Measurements from ENCODE around the gene NTF4.
"Not testable (repeated sequence)": the region's sequence is repeated elsewhere in the genome, so short reads cannot be mapped to it uniquely, and the experiment has no call there.

The NTF4 gene

DNA sequence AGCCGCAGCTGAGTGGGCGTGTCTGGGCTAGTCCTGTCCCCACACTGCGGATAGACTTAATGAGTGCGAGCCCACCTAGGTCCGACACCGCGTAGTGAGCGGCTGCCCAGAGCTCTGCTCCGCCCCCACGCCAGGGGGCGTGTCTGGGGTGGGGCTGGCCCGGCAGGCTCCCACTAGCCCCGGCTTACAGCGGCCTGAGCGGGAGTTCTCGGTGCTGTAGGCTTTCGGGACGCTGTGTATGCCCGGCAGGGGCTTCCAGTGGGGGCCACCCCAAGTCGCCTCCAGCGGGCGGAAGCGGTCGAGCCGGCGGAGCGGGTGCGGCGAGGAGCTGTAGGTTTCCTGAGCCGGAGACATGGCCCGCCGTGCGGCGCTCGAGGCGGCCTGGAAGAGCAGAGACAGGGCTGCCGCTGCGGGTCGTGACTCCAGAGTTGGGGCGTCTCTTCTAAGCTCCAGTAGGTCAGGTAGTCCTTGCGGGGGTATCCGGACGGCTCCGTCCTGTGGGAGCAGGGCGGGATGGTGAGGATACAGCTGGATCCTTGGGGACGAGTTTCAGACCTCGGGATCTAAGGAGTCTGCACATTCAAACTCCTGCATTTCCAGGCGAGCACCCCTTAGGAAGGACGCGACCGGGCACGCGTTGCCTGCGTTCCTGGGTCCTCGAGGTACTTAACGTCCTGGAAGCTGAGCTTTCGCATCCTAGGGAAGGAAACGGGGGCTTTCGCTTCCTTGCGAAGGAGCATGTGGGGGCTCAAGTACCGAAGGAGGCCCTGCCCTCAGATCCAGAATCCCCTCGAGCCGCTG, 8.3 kb downstream of the NTF4 start:
- DNase-seq: no peak

DNA sequence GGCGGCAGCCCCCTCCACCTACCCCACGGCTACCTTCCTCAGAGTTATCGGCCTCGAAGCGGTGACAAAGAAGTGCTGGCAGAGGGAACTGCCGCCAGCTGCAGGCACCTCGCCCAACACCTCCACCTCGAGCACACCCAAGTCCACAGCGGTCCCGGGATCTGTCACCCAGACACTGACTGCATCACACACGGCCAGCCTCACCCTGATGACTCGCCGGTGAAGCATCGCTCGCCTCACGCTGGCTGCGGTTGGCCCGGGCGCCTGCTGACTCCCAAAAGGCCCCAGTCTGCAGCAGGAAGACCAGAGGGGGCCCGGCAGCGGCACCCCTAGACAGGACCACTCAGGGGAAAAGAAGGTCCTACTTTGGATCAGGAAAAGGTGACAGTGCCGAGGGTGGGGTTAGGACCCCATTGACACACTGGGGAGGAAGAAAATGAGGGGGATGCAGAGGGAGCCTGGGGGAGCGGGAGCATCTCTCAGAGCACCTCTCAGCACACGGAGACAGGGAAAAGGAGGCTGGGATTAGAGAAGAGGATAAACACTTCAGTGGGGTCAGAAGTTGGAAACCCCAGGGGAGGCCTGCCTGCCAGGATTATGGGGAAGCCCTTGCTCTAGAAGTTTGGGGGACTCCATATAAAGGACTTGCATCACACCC, 14.1 kb downstream of the NTF4 start:
- not testable (repeated sequence) for DNase-seq

DNA sequence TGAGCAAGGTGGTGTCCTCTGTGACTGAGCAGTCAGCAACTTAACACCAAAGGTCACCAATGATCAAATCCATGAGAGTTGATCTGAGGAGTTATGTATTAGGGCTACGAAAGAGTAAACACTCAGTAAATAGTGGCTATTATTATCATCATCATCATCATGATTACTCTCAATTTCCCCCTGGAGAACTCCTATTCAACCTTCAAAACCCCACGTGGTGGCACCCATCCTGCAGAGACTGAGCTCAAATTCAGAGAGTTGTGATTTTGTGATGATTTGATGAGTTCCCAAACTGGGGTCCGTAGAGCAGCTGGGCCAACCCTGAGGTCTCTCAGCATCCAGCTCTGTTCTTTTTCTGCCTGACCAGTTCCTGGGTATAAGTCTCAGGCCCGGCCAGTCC, 14.8 kb downstream of the NTF4 start:
- not testable (repeated sequence) for DNase-seq

DNA sequence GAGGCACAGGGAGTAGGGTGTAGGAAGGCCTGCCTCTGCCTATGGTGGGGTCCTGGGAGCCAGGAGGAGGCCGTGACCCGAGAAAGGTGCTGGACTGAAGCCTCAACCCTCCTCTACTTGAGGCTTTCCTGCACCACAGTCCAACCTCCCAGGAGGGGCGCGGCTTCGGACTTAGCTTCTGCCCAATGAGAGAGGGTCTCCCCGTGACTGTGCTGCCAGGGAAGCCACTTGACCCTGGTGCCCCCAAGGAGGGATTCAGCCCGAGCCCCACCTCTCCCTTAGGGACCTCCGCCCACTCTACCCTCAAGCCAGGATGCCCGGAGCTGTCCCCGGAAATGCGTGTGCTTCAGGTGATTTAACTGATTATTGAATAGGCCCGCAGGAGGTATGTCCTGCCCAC, 15.6 kb downstream of the NTF4 start, which contains the start of gene CGB8:
CGB8 (minus strand) TSS at position 101 of the 400 bp plus-strand sequence. CDS start 372 bp downstream, outside the sequence.
- DNase-seq: not testable (repeated sequence)

DNA sequence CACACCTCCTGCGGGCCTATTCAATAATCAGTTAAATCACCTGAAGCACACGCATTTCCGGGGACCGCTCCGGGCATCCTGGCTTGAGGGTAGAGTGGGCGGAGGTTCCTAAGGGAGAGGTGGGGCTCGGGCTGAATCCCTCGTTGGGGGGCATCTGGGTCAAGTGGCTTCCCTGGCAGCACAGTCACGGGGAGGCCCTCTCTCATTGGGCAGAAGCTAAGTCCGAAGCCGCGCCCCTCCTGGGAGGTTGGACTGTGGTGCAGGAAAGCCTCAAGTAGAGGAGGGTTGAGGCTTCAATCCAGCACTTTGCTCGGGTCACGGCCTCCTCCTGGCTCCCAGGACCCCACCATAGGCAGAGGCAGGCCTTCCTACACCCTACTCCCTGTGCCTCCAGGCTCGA, 21.1 kb downstream of the NTF4 start, which contains the start of gene CGB5:
CGB5 (plus strand) TSS at position 301 of the 400 bp plus-strand sequence. CDS start 362 bp downstream, outside the sequence.
- DNase-seq: not testable (repeated sequence)

DNA sequence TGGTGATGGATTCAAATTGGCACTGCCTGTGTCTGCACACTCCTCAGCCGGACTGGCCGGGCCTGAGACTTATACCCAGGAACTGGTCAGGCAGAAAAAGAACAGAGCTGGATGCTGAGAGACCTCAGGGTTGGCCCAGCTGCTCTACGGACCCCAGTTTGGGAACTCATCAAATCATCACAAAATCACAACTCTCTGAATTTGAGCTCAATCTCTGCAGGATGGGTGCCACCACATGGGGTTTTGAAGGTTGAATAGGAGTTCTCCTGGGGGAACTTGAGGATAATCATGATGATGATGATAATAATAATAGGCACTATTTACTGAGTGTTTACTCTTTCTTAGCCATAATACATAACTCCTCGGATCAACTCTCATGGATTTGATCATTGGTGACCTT, 22.0 kb downstream of the NTF4 start:
- DNase-seq: not testable (repeated sequence)

DNA sequence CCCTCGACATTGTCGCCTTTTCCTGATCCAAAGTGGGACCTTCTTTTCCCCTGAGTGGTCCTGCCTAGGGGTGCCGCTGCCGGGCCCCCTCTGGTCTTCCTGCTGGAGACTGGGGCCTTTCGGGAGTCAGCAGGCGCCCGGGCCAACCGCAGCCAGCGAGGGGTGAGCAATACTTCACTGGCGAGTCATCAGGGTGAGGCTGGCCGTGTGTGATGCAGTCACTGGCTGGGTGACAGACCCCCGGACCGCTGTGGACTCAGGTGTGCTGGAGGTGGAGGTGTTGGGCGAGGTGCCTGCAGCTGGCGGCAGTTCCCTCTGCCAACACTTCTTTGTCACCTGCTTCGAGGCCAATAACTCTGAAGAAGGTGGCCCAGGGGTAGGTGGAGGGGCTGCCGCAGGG, 22.4 kb downstream of the NTF4 start:
- DNase-seq: no peak

DNA sequence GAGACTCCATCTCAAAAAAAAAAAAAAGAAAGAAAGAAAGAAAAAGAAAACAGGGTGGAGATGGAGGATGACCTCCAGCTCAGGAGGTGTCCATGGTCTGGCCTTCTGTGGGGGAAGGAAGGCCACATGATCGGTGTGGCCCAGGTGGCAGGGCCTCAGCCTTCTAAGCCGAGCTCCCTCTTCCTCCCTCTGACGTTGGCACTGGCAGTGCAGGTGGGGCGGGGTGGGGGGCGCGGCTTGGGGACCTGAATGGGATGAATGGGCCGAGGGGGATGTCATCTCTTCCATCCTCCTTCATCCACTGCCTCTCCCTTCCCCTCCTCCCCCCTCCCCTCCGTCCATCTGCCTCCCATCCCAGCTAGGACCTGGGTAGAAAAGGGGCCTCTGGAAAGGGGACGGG, 24.9 kb downstream of the NTF4 start:
- not testable (repeated sequence) for DNase-seq

DNA sequence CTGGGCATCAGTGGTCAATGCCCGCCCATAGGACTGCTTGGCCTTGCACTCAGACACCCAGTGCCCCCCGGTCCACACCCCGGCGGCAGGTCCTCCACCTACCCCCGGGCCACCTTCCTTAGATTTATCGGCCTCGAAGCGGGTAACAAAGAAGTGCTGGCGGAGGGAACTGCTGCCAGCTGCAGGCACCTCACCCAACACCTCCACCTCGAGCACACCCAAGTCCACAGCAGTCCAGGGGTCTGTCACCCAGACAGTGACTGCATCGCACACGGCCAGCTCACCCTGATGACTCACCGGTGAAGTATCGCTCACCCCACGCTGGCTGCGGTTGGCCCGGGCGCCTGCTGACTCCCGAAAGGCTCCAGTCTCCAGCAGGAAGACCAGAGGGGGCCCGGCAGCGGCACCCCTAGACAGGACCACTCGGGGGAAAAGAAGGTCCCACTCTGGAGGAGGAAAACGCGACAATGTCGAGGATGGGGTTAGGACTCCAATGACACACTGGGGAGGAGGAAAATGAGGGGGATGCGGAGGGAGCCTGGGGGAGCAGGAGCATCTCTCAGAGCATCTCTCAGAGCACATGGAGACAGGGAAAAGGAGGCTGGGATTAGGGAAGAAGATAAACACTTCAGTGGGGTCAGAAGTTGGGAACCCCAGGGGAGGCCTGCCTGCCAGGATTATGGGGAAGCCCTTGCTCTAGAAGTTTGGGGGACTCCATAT, 25.9 kb downstream of the NTF4 start:
- DNase-seq: not testable (repeated sequence)

DNA sequence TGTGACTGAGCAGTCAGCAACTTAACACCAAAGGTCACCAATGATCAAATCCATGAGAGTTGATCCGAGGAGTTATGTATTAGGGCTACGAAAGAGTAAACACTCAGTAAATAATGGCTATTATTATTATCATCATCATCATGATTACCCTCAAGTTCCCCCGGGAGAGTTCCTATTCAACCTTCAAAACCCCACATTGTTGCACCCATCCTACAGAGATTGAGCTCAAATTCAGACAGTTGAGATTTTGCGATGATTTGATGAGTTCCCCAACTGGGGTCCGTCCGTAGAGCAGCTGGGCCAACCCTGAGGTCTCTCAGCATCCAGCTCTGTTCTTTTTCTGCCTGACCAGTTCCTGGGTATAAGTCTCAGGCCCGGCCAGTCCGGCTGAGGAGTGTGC, 26.5 kb downstream of the NTF4 start:
- DNase-seq: not testable (repeated sequence)

DNA sequence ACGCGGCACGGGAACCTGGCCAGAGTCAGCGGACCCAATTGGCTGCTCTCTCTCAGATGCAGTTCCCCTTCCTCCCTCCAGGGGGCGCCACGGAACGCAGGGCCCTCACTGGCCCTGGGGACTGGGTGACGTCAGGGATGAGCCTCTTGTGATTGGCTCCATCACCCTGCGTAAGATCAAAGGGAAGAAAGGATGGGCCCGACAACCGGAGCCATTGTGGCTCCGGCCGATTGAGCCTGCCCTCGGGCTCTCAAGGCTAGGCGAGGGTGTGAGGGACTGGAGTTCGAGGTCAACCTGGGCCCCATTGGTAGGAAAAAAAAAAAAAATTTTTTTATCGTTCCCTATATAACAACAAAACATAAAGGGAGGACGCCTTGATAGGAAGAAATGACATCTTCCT, 27.8 kb downstream of the NTF4 start, which contains the start of gene CGB1:
CGB1 (minus strand) TSS at position 81 of the 400 bp plus-strand sequence. CDS start 184 bp downstream, outside the sequence.
- not testable (repeated sequence) for DNase-seq

DNA sequence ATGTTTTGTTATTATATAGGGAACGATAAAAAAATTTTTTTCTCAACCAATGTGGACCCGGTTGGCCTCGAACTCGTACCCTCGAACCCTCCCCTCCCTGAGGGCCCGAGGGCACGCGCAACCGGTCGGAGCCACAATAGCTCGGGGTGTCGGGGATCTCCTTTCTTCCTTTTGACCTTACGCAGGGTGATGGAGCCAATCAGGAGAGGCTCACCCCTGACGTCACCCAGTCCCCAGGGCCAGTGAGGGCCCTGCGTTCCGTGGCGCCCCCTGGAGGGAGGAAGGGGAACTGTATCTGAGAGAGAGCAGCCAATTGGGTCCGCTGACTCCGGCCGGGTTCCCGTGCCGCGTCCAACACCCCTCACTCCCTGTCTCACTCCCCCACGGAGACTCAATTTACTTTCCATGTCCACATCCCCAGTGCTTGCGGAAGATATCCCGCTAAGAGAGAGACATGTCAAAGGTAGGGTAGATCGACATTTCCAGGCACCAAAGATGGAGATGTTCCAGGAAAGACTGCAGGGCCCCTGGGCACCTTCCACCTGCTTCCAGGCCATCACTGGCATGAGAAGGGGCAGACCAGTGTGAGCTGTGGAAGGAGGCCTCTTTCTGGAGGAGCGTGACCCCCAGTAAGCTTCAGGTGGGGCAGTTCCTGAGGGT, 32.8 kb downstream of the NTF4 start, which contains the start of gene CGB2:
CGB2 (plus strand) TSS at position 249 of the 660 bp plus-strand sequence; CDS start at position 455, 206 bp downstream.
- not testable (repeated sequence) for DNase-seq

DNA sequence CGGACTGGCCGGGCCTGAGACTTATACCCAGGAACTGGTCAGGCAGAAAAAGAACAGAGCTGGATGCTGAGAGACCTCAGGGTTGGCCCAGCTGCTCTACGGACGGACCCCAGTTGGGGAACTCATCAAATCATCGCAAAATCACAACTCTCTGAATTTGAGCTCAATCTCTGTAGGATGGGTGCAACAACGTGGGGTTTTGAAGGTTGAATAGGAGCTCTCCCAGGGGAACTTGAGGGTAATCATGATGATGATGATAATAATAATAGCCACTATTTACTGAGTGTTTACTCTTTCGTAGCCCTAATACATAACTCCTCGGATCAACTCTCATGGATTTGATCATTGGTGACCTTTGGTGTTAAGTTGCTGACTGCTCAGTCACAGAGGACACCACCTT, 34.3 kb downstream of the NTF4 start:
- not testable (repeated sequence) for DNase-seq

DNA sequence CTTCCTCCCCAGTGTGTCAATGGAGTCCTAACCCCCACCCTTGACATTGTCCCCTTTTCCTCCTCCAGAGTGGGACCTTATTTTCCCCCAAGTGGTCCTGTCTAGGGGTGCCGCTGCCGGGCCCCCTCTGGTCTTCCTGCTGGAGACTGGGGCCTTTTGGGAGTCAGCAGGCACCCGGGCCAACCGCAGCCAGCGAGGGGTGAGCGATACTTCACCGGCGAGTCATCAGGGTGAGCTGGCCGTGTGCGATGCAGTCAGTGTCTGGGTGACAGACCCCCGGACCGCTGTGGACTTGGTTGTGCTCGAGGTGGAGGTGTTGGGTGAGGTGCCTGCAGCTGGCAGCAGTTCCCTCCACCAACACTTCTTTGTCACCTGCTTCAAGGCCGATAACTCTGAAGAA, 34.9 kb downstream of the NTF4 start:
- DNase-seq: not testable (repeated sequence)

DNA sequence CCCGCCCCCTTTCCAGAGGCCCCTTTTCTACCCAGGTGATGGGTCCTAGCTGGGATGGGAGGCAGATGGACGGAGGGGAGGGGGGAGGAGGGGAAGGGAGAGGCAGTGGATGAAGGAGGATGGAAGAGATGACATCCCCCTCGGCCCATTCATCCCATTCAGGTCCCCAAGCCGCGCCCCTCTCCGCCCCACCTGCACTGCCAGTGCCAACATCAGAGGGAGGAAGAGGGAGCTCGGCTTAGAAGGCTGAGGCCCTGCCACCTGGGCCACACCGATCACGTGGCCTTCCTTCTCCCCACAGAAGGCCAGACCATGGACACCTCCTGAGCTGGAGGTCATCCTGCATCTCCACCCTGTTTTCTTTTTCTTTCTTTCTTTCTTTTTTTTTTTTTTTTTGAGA, 35.9 kb downstream of the NTF4 start:
- not testable (repeated sequence) for DNase-seq

DNA sequence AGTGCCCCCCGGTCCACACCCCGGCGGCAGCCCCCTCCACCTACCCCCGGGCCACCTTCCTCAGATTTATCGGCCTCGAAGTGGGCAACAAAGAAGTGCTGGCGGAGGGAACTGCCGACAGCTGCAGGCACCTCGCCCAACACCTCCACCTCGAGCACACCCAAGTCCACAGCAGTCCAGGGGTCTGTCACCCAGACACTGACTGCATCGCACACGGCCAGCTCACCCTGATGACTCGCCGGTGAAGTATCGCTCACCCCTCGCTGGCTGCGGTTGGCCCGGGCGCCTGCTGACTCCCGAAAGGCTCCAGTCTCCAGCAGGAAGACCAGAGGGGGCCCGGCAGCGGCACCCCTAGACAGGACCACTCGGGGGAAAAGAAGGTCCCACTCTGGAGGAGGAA, 39.0 kb downstream of the NTF4 start:
- DNase-seq: not testable (repeated sequence)

DNA sequence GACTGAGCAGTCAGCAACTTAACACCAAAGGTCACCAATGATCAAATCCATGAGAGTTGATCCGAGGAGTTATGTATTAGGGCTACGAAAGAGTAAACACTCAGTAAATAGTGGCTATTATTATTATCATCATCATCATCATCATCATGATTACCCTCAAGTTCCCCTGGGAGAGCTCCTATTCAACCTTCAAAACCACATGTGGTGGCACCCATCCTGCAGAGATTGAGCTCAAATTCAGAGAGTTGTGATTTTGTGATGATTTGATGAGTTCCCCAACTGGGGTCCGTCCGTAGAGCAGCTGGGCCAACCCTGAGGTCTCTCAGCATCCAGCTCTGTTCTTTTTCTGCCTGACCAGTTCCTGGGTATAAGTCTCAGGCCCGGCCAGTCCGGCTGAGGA, 39.5 kb downstream of the NTF4 start:
- DNase-seq: not testable (repeated sequence)

DNA sequence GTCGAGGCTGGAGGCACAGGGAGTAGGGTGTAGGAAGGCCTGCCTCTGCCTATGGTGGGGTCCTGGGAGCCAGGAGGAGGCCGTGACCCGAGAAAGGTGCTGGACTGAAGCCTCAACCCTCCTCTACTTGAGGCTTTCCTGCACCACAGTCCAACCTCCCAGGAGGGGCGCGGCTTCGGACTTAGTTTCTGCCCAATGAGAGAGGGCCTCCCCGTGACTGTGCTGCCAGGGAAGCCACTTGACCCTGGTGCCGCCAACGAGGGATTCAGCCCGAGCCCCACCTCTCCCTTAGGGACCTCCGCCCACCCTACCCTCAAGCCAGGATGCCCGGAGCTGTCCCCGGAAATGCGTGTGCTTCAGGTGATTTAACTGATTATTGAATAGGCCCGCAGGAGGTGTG, 40.4 kb downstream of the NTF4 start, which contains the start of gene CGB3:
CGB3 (minus strand) TSS at position 101 of the 400 bp plus-strand sequence. CDS start 362 bp downstream, outside the sequence.
- not testable (repeated sequence) for DNase-seq

DNA sequence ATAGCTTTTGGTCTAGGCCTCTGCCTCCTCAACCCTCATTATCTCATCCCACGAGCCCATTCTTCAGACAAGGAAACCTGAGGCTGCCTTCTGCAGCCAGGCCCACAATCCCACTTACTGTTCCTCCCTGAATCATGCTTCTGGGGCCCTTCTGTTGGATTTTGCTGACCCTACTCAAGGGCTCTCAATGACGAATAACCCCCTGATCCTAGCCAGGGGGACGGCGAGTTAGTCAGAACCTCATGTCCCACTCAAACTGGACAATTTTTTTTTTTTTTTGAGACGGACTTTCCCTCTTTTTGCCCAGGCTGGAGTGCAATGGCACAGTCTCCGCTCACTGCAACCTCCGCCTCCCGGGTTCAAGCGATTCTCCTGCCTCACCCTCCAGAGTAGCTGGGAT, 42.5 kb downstream of the NTF4 start:
- no peak for DNase-seq

DNA sequence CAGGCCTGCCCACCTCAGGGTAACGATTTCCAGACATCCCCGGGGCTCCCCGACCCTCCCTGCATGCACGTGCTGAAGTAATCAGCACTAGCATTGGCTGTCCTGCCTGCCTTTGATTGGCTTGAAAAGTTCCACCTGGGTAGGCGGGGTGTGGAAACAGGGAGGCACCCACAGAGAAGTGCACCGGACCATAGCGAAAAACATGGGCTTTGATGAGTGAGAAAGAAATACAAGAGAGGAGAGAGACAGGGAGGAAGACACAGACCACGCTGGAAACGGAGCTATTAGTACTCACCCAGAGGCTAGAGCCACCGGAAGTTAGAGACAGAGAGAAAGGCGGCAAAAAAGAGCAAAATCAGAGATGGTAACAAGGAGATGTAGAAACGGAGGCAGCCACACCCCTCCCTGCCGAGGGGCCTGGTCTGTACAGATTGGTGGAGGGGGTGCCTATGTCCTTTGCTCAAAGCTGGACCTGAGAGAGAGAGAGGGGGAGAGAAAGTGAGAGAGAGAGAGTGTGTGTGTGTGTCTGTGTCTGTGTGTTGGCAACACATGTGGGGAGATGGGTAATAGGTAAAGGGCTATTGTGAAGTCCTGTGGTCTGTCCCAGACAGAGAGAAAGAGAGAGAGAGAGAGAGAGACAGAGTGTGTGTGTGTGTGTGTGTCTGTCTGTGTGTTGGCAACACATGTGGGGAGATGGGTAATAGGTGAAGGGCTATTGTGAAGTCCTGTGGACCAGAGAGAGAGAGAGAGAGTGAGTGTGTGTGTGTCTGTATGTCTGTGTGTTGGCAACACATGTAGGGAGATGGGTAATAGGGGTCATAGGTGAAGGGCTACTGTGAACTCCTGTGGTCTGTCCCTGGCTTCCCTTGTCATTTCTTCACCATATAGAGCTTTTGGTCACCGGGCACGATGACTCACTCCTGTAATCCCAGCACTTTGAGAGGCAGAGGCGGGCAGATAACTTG, 43.4 kb downstream of the NTF4 start:
- no peak for DNase-seq

DNA sequence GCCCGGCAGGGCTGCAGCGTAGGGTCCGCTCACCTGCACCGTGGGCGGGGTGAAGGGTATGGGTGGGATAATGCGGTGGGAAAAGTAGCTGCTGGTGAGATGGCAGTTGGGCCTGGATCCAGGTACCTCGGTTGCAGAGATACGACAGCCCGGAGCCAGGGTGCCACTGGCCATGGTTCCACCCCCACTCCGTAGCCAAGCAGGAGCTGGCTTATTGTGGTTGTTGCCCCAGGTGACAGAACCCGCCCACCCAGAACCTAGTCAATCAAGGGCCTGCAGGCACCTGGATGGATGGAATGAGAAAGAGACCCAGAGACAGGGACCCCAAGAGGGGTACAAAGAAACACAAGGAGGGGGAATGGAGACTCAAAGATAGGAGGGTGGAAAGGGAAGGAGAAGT, 44.3 kb downstream of the NTF4 start:
- DNase-seq: no peak

Measured in NCI-H2107 (cell line).